ENCODE measurements around the gene TFPI. TPM values are rescaled to one million over a fixed set of nuclear protein-coding genes. Genes with fewer than 3 reads are reported as not detected.

Gene TFPI
- total RNA-seq, 1 experiment from 2014 or later: 65.7 TPM

DNA sequence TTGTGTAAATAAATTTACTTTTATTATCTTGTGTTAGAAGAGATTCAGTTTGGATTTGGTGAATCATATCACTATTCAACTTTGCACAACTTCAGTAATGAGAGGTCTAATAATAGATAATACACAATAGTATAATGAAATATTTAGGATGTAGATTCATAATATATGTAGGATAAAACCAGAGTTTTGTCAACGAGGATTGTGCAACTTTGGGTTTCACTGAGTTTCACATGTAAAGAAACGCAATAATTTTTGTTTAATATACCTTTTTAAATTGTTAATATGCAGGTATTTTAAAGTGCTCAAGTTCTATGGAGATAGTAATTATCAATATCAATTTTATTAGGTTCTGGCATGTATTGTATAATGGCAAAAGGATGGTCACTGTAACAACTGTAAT is 111.5 kb downstream of the TFPI start:
- CTCF ChIA-PET: no interaction called here

DNA sequence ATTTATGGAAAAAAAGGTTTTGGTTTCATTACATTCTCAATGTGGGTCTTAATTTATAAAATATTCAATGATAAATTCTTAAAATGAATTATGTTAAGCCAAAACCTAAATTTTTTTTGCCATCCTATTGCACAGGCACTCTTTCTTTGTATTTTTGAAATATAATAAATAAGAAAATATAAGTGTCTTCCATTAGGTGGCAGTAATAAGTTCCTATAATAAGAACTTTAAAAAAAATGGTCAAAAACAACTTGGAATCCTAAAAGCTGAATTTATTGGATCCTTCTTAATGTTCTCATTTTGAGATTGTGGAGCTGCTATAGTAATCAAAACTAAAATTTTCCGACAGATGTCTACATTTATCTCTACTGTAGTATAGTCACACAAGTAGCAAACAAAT is 111.9 kb downstream of the TFPI start:
- Histone ChIP-seq H2AFZ (no peak overlapping the region), H3K9me3 (ENCODE audit: insufficient read depth, low read depth) (no peaks in the 10 kb centered on the region), H3F3A (ENCODE audit: insufficient read depth, low read depth) (no peaks in the 10 kb centered on the region), H3K4me1 (replicated peaks; ENCODE audit: insufficient read depth) (no peaks in the 10 kb centered on the region), H3K27ac (no peak overlapping the region), H3K27me3 (ENCODE audit: insufficient read depth, low read depth) (no peaks in the 10 kb centered on the region), H3K4me3 (no peak overlapping the region), H3K36me3 (ENCODE audit: low read depth) (no peaks in the 10 kb centered on the region), H4K20me1 (ENCODE audit: insufficient read depth) (no peaks in the 10 kb centered on the region), H3K79me2 (ENCODE audit: low read depth) (no peaks in the 10 kb centered on the region), H3K9me2 (ENCODE audit: insufficient read depth) (no peaks in the 10 kb centered on the region), H3K4me2 (no peak overlapping the region)
- POLR2A ChIA-PET (ENCODE audit: unreplicated experiment): no interaction called here
- BruUV-seq (replicated peaks): no TSS peak
- DNase-seq: no peak
- TF ChIP-seq, protein P1, sequence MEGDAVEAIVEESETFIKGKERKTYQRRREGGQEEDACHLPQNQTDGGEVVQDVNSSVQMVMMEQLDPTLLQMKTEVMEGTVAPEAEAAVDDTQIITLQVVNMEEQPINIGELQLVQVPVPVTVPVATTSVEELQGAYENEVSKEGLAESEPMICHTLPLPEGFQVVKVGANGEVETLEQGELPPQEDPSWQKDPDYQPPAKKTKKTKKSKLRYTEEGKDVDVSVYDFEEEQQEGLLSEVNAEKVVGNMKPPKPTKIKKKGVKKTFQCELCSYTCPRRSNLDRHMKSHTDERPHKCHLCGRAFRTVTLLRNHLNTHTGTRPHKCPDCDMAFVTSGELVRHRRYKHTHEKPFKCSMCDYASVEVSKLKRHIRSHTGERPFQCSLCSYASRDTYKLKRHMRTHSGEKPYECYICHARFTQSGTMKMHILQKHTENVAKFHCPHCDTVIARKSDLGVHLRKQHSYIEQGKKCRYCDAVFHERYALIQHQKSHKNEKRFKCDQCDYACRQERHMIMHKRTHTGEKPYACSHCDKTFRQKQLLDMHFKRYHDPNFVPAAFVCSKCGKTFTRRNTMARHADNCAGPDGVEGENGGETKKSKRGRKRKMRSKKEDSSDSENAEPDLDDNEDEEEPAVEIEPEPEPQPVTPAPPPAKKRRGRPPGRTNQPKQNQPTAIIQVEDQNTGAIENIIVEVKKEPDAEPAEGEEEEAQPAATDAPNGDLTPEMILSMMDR (conservative IDR thresholded peaks at IDR 0.05): peak; percentile 39; the same call in 1 of the 2 replicates
- TF ChIP-seq EZH2 (IDR thresholded peaks at IDR 0.05; ENCODE audit: low read depth): no peak
- CTCF ChIA-PET: no interaction called here
- intact Hi-C loops (cut with micrococcal nuclease; ENCODE audit: unreplicated experiment): no loop called here

More for the DNA sequence above, 111.5 kb downstream of the TFPI start:
- H2AFZ ChIP-seq: no peak overlapping the region
- no peak overlapping the region for H3K4me2 ChIP-seq
- BruUV-seq (replicated peaks): no TSS peak
- H3K9me3 ChIP-seq (ENCODE audit: insufficient read depth, low read depth): no peaks in the 10 kb centered on the region
- H3K27me3 ChIP-seq (ENCODE audit: insufficient read depth, low read depth): no peaks in the 10 kb centered on the region
- no peaks in the 10 kb centered on the region for H3F3A ChIP-seq (ENCODE audit: insufficient read depth, low read depth)
- no peak overlapping the region for H3K27ac ChIP-seq
- H3K4me1 ChIP-seq (replicated peaks; ENCODE audit: insufficient read depth): no peaks in the 10 kb centered on the region
- no peaks in the 10 kb centered on the region for H3K79me2 ChIP-seq (ENCODE audit: low read depth)
- H3K36me3 ChIP-seq (ENCODE audit: low read depth): no peaks in the 10 kb centered on the region
- no peaks in the 10 kb centered on the region for H3K9me2 ChIP-seq (ENCODE audit: insufficient read depth)
- intact Hi-C loops (cut with micrococcal nuclease; ENCODE audit: unreplicated experiment): no loop called here
- POLR2A ChIA-PET (ENCODE audit: unreplicated experiment): no interaction called here
- H4K20me1 ChIP-seq (ENCODE audit: insufficient read depth): no peaks in the 10 kb centered on the region
- TF ChIP-seq, protein P1 (conservative IDR thresholded peaks at IDR 0.05): 0 out of 2 replicates have a peak, but pooled peaks have one; percentile 13
- no peak for TF ChIP-seq EZH2 (IDR thresholded peaks at IDR 0.05; ENCODE audit: low read depth)
- H3K4me3 ChIP-seq: no peak overlapping the region
- DNase-seq: no peak

DNA sequence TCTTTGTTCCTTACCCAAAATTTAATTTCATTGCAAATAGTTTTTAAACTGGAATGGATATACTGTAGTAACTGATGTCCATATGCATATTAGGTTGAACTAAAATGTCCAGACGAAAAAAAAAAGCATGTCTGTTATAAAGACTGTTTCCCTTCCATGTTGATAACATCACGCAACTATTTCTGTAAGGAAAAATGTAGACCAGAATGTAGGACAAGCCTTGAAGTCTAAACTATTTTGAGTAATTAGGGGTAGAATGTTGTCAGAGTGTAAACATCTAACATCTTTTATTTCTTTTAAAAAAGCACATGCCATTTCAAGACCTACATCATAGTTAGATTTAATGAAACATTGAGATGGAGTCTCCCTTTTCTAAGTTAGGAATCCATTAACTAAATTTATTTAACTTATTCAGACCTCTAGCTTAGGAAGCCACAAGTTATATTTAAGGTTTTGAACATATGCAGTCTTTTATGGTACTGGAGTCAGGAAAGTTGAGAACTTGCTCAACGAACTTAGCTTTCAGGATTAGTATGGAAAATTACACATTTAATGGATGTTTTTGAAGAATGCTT is 114.0 kb downstream of the TFPI start:
- Histone ChIP-seq H3K4me1 (replicated peaks; ENCODE audit: insufficient read depth) (no peaks in the 10 kb centered on the region), H3K79me2 (ENCODE audit: low read depth) (no peaks in the 10 kb centered on the region)
- CTCF ChIA-PET: interaction anchor here (0.6 kb wide), 1 partner anchor 23 kb away, joined by 3 read pairs; no protein-coding TSS in a partner anchor

More for the DNA sequence above, 114.0 kb downstream of the TFPI start:
- Histone ChIP-seq H2AFZ (0 out of 2 replicates have a peak overlapping the region, but pooled peaks have one; percentile 43), H3K4me2 (no peak overlapping the region), H3K9me3 (ENCODE audit: insufficient read depth, low read depth) (no peaks in the 10 kb centered on the region), H4K20me1 (ENCODE audit: insufficient read depth) (no peaks in the 10 kb centered on the region), H3K27me3 (ENCODE audit: insufficient read depth, low read depth) (no peaks in the 10 kb centered on the region), H3F3A (ENCODE audit: insufficient read depth, low read depth) (no peaks in the 10 kb centered on the region), H3K36me3 (ENCODE audit: low read depth) (no peaks in the 10 kb centered on the region), H3K27ac (no peak overlapping the region), H3K4me3 (no peak overlapping the region), H3K9me2 (ENCODE audit: insufficient read depth) (no peaks in the 10 kb centered on the region)
- TF ChIP-seq EZH2 (IDR thresholded peaks at IDR 0.05; ENCODE audit: low read depth): no peak
- TF ChIP-seq, protein P1 (conservative IDR thresholded peaks at IDR 0.05): no peak
- POLR2A ChIA-PET (ENCODE audit: unreplicated experiment): no interaction called here
- DNase-seq: no peak
- intact Hi-C loops (cut with micrococcal nuclease; ENCODE audit: unreplicated experiment): no loop called here
- no TSS peak for BruUV-seq (replicated peaks)

All from PC-9 (cell line).